ENCODE results near the gene NEFH.

DNA sequence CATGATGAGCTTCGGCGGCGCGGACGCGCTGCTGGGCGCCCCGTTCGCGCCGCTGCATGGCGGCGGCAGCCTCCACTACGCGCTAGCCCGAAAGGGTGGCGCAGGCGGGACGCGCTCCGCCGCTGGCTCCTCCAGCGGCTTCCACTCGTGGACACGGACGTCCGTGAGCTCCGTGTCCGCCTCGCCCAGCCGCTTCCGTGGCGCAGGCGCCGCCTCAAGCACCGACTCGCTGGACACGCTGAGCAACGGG, 169 bp downstream of the NEFH start:
- TF ChIP-seq, protein P1, sequence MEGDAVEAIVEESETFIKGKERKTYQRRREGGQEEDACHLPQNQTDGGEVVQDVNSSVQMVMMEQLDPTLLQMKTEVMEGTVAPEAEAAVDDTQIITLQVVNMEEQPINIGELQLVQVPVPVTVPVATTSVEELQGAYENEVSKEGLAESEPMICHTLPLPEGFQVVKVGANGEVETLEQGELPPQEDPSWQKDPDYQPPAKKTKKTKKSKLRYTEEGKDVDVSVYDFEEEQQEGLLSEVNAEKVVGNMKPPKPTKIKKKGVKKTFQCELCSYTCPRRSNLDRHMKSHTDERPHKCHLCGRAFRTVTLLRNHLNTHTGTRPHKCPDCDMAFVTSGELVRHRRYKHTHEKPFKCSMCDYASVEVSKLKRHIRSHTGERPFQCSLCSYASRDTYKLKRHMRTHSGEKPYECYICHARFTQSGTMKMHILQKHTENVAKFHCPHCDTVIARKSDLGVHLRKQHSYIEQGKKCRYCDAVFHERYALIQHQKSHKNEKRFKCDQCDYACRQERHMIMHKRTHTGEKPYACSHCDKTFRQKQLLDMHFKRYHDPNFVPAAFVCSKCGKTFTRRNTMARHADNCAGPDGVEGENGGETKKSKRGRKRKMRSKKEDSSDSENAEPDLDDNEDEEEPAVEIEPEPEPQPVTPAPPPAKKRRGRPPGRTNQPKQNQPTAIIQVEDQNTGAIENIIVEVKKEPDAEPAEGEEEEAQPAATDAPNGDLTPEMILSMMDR (IDR thresholded peaks at IDR 0.05), result no peak
- TF ChIP-seq POLR2A (IDR thresholded peaks at IDR 0.05), result no peak

Measured in right lobe of liver (tissue), 4 donors.